Frontal cortex (tissue), 4 donors: Measurements from ENCODE around the gene USB1. TPM values are rescaled to one million over a fixed set of nuclear protein-coding genes. Genes with fewer than 3 reads are reported as not detected.

Experiments
- DNase-seq, 2 donors: peaks; one replicate each; pipeline ENCODE4 v3.0.0; 2012; ENCODE audit warnings: low spot score in 2 of 2
- FAIRE-seq: peaks from 2 replicates; lab custom pipeline; 2012; peaks lifted over from hg19 to GRCh38; lab: Jason Lieb, UNC
- total RNA-seq: library from RNA; depleted of rRNA; stranded (reverse); fragments of >200 nt; gene quantifications from one replicate; pipeline ENCODE4 v1.2.3, GENCODE V29; 2014
- donor health status: control.
- donor health status: control.
- donor health status: control.

The USB1 gene
- 3.7 TPM for total RNA-seq

GRCh38 chr16:58000706-58001676, at the start of gene USB1:
Gene USB1 (plus strand): TSS chr16:58001407. CDS start chr16:58001484, 77 bp downstream.
- FAIRE-seq (no peak), DNase-seq (peak; percentile 97 to 98)

GRCh38 chr16:57952909-57953308, 48.3 kb upstream of the USB1 start:
- FAIRE-seq (no peak), DNase-seq (no peak)

- FAIRE-seq: no peak
- DNase-seq: no peak
These were observed 47.4 kb upstream of the USB1 start for GRCh38 chr16:57953857-57954256.

DNA sequence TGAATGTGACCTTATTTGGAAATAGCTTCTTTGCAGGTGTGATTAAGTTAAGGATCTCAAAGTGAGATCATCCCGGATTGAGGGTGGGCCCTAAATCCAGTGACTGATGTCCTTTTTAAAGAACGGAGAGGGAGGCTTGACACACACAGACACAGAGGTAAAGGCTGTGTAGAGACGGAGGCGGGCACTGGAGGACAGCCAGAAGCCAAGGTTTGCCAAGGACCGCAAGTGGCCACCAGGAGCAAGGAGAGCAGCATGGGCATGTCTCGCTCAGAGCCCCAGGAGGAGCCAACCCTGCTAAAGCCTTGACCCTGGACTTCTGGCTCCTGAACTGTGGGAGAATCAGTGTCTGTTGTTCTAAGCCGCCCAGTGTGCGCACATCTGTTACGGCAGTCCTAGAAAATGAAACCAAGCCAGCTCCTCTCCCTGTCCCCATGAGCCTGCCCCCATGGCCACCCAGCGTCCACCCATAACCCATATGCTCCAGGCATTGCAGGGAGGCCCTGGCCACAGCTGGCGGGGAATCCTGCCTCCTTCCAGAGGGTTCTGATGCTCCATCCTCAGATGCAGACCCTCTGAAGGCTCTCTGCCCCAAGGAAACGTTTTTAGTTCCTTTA, 45.5 kb upstream of the USB1 start:
- DNase-seq (no peak), FAIRE-seq (no peak)

GRCh38 chr16:57956270-57956808, 44.9 kb upstream of the USB1 start:
- no peak for FAIRE-seq
- DNase-seq: no peak

GRCh38 chr16:57956924-57957672, 44.1 kb upstream of the USB1 start:
- DNase-seq (no peak), FAIRE-seq (no peak)

DNA sequence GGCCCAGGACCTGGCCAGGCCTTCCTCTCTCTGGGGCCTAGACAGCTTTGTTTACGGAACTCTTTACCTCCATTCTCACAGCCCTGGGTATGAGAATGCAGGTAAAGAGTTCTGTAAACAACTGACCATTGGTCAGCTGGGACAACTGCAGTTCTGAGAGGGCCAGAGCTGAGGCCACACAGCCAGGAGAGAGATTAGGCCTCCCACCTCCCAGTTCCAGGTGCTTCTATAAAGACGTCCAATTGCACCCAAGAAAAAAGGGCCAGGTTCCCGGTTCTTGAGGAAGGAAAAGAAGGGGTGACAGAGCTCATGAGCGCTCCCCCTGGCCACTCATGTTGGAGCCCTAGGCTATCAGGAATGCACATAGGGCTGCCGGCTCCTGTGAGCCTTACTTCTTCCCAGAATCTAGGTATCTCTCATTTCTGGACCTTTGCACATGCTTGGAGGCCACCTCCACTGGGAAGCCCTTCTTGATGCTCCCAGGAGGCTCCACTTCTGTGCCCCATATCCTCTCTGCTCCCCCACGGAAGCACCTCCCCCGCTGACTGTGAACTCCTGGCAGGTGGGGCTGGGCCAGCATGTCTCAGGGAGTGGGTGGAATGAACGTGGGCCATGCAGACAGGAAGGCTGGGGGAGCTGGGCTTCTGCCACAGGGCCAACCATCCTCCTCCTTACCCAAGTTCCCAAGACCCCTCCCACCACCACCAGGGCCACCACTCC, 43.4 kb upstream of the USB1 start:
- FAIRE-seq (no peak), DNase-seq (no peak)

DNA sequence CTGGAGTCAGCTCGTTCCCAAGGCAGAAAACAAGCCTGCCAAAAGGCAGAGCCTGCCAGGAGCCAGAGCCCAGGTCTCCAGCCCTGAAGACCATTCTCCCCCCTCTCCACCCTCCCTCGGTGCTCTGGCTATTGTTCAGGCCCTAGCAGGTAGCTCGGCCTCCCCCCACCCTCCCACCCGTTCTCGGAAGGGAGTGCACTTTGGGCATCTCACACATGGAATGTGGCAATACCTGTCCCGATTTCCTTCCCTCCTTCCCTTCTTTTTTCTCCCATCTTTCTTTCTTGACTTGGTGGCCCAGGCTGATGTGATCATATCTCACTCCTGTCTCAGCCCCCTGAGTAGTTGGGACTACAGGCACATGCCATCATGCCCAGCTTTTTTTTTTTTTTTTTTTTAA, 42.7 kb upstream of the USB1 start:
- FAIRE-seq: no peak
- DNase-seq: no peak

DNA sequence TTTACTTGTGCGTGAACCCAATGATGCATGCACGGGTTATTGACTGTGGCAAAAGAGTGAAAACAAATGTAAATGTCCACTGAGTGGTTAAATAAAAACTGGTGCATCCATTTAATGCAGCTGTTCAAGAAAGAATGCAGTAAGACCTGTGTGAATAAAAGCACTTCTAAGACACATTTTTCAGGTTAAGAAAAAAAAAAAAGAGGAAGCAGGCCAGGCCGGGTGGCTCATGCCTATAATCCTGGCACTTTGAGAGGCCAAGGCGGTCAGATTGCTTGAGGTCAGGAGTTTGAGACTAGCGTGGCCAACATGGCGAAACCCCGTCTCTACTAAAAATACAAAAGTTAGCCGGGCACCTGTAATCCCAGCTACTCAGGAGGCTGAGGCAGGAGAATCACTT, 42.1 kb upstream of the USB1 start:
- DNase-seq (no peak), FAIRE-seq (no peak)

DNA sequence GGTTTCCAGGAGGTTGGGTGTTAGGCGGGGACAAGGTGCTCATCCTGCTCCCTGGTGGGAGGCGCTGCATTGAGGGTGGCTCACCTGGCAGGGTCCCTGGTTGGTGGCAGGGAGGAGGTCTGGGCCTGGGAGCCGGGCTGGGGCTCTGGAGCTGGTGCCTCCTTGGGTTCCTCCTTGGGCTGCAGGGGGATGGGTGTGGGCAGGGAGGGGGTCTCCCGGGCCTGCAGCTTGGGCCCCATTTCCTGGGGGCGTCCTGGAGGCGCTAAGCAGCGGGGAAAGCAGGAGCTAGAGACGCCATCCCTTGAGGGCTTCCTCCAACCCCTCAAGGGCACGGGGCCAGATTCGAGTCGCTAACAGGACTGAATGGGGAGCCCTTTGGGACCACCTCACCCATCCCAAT, 41.4 kb upstream of the USB1 start:
- no peak for DNase-seq
- no peak for FAIRE-seq

DNA sequence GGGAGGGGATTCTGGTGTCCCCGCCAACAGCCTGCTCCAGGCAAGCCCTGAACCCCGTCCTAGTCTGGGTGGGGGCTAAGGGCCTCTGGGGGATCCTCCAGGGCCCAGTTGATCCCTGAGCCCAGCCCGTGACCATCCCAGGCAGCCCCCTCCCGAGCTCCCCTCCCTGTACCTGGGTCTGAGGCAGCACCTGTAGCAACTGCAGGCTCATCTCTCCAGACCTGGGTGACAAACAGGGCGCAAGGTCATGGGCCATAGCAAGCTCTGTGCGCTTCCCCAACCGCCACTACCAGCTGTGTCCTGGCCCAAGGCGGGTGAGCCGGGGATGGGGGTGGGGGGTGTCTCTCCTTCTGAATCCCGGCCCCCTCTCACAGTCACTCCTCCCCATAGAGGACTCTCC, 40.9 kb upstream of the USB1 start:
- FAIRE-seq (no peak), DNase-seq (no peak)

GRCh38 chr16:57960826-57961472, 40.3 kb upstream of the USB1 start:
- FAIRE-seq: no peak

DNA sequence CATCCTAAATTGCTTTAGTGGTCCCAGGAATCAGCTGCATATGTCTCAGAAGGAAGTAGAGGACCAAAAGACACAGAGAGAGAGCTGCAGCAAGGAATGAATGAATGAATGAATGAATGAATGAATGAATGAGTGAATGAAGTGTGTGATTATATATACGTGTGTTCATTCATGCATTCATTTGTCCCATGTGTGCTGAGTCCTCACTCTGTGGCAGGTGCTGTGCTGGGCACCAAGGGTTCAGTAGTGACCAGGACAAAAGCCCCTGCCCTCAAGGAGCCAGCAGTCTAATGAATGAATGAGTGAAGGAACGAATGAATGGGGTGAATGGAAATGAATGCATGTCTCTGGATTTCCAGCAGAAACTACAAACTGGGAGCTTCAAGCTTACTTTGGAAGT, 39.7 kb upstream of the USB1 start:
- no peak for FAIRE-seq
- no peak for DNase-seq

More at GRCh38 chr16:57960826-57961472, 40.3 kb upstream of the USB1 start:
- no peak for DNase-seq

DNA sequence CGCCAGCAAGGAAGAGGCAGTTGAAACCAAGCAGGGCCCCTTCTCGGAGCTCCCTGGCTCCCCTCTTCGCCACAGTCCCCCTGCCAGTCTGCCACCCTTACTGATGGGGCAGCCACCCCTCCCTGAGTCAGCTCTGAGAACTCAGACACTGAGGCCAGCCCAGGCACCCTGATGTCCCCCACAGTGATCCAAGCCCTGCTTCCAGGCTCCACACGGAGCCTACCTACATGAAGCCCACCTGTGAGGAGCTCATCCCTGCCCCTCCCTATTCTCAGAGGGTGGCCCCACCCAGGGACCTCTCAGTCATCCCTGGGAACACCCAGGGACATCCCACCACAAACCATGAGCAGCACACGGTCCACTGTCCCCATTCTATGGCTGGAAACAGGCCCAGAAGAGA, 39.2 kb upstream of the USB1 start:
- no peak for FAIRE-seq
- DNase-seq: no peak

DNA sequence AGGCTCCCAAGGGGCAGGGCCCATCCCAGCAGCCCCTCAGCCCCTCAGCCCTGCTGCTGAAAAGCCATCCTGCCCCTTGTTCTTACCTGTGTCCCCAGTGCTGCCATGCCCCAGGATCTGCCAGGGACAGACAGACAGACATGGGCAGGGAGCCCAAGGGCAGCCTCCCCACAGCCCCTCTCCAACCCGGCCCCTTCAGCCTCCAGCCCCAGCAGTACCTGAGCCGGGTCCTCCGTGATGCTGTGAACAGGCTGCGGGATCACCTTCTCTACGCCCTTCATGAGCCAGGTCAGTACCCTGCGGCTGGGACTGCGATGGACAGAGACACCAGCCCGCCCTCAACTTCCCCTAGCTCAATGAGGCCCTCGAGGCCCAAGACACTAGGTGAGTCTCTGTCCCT, 38.5 kb upstream of the USB1 start:
- FAIRE-seq (no peak), DNase-seq (no peak)

GRCh38 chr16:57964157-57964700, 37.0 kb upstream of the USB1 start:
- FAIRE-seq: no peak

DNA sequence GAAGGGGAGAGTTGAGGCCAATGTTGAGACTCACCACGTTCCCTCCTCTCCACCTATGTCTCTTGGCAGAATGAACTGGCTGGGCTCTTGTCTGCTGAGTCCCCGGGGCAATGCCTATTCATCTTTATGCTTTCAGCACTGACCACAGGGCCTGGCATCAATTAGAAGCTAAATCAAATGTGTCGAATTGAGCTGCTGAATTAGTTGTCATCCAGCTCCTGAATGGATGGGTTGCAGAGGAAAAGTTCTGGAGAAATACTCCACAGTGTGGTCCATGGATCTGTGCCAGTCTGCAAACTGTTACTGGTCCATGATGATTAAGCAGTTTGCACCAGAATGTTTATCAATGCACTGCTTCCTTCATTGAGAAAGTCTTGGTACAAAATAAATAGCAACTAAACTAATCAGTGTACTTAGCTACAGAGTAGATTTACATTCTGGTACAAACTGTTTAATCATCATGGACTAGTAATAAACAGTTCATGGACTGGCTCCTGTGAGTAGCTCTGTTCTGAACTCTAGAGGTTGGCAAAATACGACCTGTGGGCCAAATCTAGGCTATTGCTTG, 34.9 kb upstream of the USB1 start:
- FAIRE-seq (no peak), DNase-seq (no peak)

More at GRCh38 chr16:57964157-57964700, 37.0 kb upstream of the USB1 start:
- no peak for DNase-seq

DNA sequence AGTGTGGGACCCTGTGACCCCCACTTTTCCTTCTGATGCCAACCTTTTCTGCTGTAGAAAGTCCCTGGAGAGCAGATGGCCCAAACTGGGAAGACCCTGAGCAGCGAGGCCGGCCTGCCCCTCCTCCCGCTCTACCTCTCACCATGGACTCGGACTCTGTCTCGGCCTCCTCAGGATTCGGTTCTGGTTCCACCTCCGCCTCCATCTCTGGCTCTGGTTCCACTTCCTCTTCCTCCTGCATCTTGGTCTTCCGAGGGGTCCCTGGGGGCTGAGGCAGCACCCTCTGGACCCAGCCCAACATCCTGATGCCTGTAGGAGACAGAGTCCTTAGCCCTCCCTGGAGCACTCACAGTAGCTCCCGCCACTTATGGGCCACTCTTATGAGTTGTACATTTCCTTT, 34.2 kb upstream of the USB1 start:
- no peak for DNase-seq
- no peak for FAIRE-seq

DNA sequence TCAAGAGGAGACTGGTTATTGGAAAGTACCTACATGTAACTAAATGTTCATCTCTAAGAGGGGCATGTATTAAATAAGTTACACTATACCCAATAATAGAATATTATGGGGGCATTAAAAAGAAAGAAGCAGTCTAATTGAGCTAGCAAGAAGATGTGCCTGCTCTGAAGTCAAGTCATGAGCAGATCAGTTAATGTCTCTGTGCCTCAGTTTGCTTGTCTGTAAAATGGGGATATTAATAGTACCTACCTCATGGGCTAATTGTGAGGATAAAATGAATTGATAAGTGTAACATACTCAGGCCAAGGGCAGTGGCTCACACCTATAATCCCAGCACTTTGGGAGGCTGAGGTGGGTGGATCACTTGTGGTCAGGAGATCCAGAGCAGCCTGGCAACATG, 33.3 kb upstream of the USB1 start:
- FAIRE-seq (no peak), DNase-seq (no peak)
